Aorta (tissue), 5 donors: ENCODE measurements around the gene IER3. TPM values are rescaled to one million over a fixed set of nuclear protein-coding genes. Genes with fewer than 3 reads are reported as not detected.

Experiments used
- ATAC-seq: fragments of 200-7000 bp; cut with Tn5 transposase; one replicate; pipeline ENCODE4 v1.9.1; 2022; ENCODE audit warnings: moderate library complexity; ENCODE audit not compliant: low FRiP score
- DNase-seq, 2 donors: peaks; one replicate each; pipeline ENCODE4 v3.0.0-alpha.2; 2020
- H3K27ac ChIP-seq, 2 donors: one replicate each; pipeline ENCODE4 v1.5.1; 2013; ENCODE audit warnings: low read length in 2 of 2, mild to moderate bottlenecking in 2 of 2, moderate library complexity in 2 of 2, control low read depth in 1 of 2, inconsistent platforms in 1 of 2, low read depth in 1 of 2
- H3K27me3 ChIP-seq, 2 donors: one replicate each; pipeline ENCODE4 v1.6.1; 2013; ENCODE audit warnings: control low read depth in 1 of 2, low read length in 1 of 2, mild to moderate bottlenecking in 1 of 2, moderate library complexity in 1 of 2; ENCODE audit not compliant: insufficient read depth in 2 of 2, control insufficient read depth in 1 of 2
- H3K36me3 ChIP-seq, 2 donors: one replicate each; pipeline ENCODE4 v1.6.1; 2013; ENCODE audit warnings: control low read depth in 1 of 2, low read length in 1 of 2, mild to moderate bottlenecking in 1 of 2; ENCODE audit not compliant: insufficient read depth in 2 of 2, control insufficient read depth in 1 of 2
- H3K4me1 ChIP-seq, 2 donors: one replicate each; pipeline ENCODE4 v1.6.1; 2013; ENCODE audit warnings: low read length in 2 of 2, control low read depth in 1 of 2, mild to moderate bottlenecking in 1 of 2, moderate library complexity in 1 of 2; ENCODE audit not compliant: insufficient read depth in 2 of 2, control insufficient read depth in 1 of 2
- H3K4me3 ChIP-seq, 2 donors: one replicate each; pipeline ENCODE4 v1.5.1; 2013; ENCODE audit warnings: low read length in 2 of 2, control low read depth in 1 of 2, mild to moderate bottlenecking in 1 of 2
- H3K9me3 ChIP-seq: one replicate; pipeline ENCODE4 v1.6.1; 2013; ENCODE audit warnings: mild to moderate bottlenecking, low read length; ENCODE audit not compliant: control insufficient read depth
- WGBS, 2 donors: extraction: QIAGEN DNeasy Blood & Tissue Kit; methylation state at CpG; one replicate each; pipeline ENCODE4 v1.1.7; 2013; 5-methylcytosine and 5-hydroxymethylcytosine counted together
- intact Hi-C, 2 donors: fragments of 100-400 bp; cut with DNase I; formaldehyde crosslinking; loops; one replicate each; pipeline versions ENCODE4 v1.14.2 to v1.15.0; 2022
- long read RNA-seq, 2 donors: library from polyadenylated mRNA; unstranded; transcript quantifications; one replicate each; pipeline ENCODE4 v2.0.0, GENCODE V29; 2020 to 2021
- polyA plus RNA-seq, 2 donors: library from polyadenylated mRNA; stranded (reverse); fragments of 200-250 nt; gene quantifications; one replicate each; pipeline ENCODE4 v1.2.3, GENCODE V29; 2013
- total RNA-seq, 2 donors: library from RNA; stranded (reverse); fragmentation: NEBNext Ultra II Directional; extraction: Animal tissue kit (Norgen Biotek cat#: 25700); gene quantifications; one replicate each; pipeline ENCODE4 v1.2.1, GENCODE V29; 2021
- donor health status: healthy with polysubstance abuse.
- donor health status: Bipolar disorder and iron deficiency.
- donor health status: DM: no; HTN: no; CAD: no.
- donor health status: DM: no; HTN: no; CAD: no.
- donor health status: DM: yes; HTN: yes; CAD: no.

Gene IER3, protein sequence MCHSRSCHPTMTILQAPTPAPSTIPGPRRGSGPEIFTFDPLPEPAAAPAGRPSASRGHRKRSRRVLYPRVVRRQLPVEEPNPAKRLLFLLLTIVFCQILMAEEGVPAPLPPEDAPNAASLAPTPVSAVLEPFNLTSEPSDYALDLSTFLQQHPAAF
- total RNA-seq (10 to 100 TPM; 62.0 to 72.9 TPM), polyA plus RNA-seq (10 to 100 TPM; 17.8 to 88.8 TPM)
- long read RNA-seq, donor 1, transcript IER3-201 (2 exons, 1,244 nt): major isoform, 26 of 39 reads
- long read RNA-seq, donor 1, transcript IER3-202 (1 exons, 1,350 nt): minor isoform, 13 of 39 reads
- long read RNA-seq, donor 1, partial matches to known transcripts: 0 of 39 reads
- long read RNA-seq, donor 1, other reads (novel, unspliced or antisense): 0 of 39 reads
- long read RNA-seq, donor 2, transcript IER3-202 (1 exons, 1,350 nt): major isoform, 5 of 7 reads
- long read RNA-seq, donor 2, partial matches to known transcripts: 0 of 7 reads
- long read RNA-seq, donor 2, other reads (novel, unspliced or antisense): 0 of 7 reads

- H3K27ac ChIP-seq: peak within 1 kb of the TSS; percentile 15 to 91
- H3K9me3 ChIP-seq: no peaks in the 10 kb centered on the region
- no peaks in the 10 kb centered on the region for H3K4me1 ChIP-seq
- peaks cover 0 to 7% of the 10 kb centered on the region in 2 donors for H3K27me3 ChIP-seq
- H3K4me3 ChIP-seq: peak within 1 kb of the TSS; percentile 37 to 57
- DNase-seq (peak; percentile 94), ATAC-seq (peak; percentile 75)
- 1% methylated on average over 54 of the region's 54 CpGs for WGBS, 2 donors
- H3K36me3 ChIP-seq: peaks cover 0 to 4% of the 10 kb centered on the region in 2 donors
- intact Hi-C loops: loop anchor here (5.0 to 10.0 kb wide), 6 partner anchors 38 to 341 kb away; partner anchors contain the start of genes MRPS18B (in 1 of the 2) and PPP1R10 (in 1 of the 2)
Measured at GRCh38 chr6:30744054-30744805, at the start of gene IER3. Gene IER3 (minus strand): TSS chr6:30744547. CDS start chr6:30744518, 29 bp downstream.

DNA sequence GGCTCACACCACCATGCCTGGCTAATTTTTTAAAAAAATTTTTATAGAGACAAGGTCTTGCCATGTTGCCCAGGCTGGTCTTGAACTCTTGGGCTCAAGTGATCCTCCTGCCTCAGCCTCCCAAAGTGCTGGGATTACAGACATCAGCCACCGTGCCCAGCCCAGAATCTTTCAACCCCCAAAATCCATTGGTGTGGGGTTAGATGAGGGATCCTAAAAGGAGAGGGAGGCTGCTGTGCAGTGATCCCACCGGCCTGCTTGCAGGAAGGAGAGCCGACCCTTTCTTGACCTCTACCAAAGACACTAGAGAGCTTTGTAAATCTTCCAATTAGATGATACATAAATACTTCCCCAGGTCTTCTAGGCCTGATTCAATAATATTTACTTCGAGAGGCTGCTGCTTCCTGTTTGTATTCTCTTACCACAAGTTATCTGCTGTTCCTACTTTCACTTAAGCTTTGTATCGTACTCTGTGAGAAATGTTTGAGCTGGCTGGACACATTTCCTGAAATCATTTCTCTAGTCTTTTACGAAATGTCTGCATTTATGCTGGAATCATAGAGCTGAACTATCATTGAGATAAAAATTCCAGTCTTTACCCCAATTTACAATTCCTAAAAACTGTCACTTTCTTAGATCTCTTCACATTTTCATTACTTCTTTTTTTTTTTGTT lies 49.3 kb upstream of the IER3 start:
- ATAC-seq: no peak
- intact Hi-C loops: no loop called here

DNA sequence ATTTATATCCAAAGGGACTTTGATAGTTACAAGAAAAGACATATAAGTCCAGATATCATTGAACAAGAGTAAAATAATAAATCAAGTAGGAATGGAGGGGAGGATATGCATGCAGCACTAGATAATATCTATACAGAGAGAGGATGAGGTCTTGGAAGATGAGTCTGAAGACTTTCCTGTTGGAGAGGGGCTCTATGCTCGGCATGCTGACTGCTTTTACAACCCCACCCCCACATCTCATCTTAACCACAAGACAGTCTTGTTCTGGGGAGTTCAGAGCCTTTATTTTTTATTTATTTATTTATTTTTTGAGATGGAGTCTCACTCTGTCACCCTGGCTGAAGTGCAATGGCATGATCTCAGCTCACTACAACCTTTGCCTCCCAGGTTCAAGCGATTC lies 48.4 kb upstream of the IER3 start:
- Histone ChIP-seq H3K27ac (no peak overlapping the region), H3K27me3 (no peaks in the 10 kb centered on the region), H3K36me3 (no peaks in the 10 kb centered on the region), H3K4me3 (no peak overlapping the region), H3K9me3 (no peaks in the 10 kb centered on the region), H3K4me1 (no peaks in the 10 kb centered on the region)
- intact Hi-C loops: no loop called here
- DNase-seq: no peak
- ATAC-seq: no peak
- WGBS, 2 donors: 94 to 98% methylated on average over 2 of the region's 2 CpGs

More for the DNA sequence above, 49.3 kb upstream of the IER3 start:
- Histone ChIP-seq H3K4me3 (no peak overlapping the region), H3K9me3 (no peaks in the 10 kb centered on the region), H3K36me3 (no peaks in the 10 kb centered on the region), H3K4me1 (no peaks in the 10 kb centered on the region), H3K27ac (no peak overlapping the region), H3K27me3 (no peaks in the 10 kb centered on the region)
- no peak for DNase-seq
- WGBS, 2 donors: 48 to 59% methylated on average over 6 of the region's 6 CpGs

GRCh38 chr6:30790724-30791383 lies 46.5 kb upstream of the IER3 start:
- ATAC-seq: no peak
- Histone ChIP-seq H3K36me3 (no peaks in the 10 kb centered on the region), H3K27ac (no peak overlapping the region), H3K4me1 (no peaks in the 10 kb centered on the region), H3K27me3 (no peaks in the 10 kb centered on the region), H3K4me3 (no peak overlapping the region), H3K9me3 (no peaks in the 10 kb centered on the region)
- WGBS, 2 donors: 91 to 93% methylated on average over 4 of the region's 4 CpGs
- DNase-seq: peak in 1 of 2 donors; percentile 13
- intact Hi-C loops: no loop called here

GRCh38 chr6:30789606-30790005 lies 45.3 kb upstream of the IER3 start:
- Histone ChIP-seq H3K4me1 (no peaks in the 10 kb centered on the region), H3K36me3 (no peaks in the 10 kb centered on the region), H3K27me3 (no peaks in the 10 kb centered on the region), H3K4me3 (no peak overlapping the region), H3K9me3 (no peaks in the 10 kb centered on the region), H3K27ac (no peak overlapping the region)
- ATAC-seq (no peak), DNase-seq (peak in 1 of 2 donors; percentile 13)
- intact Hi-C loops: loop anchor here in 1 of 2 donors (5.0 kb wide), 1 partner anchor 33 kb away; no protein-coding TSS in a partner anchor
- 40 to 45% methylated on average over 1 of the region's 1 CpG for WGBS, 2 donors

GRCh38 chr6:30787954-30788353 lies 43.6 kb upstream of the IER3 start:
- DNase-seq (peak in 1 of 2 donors; percentile 30), ATAC-seq (no peak)
- H3K4me1 ChIP-seq: no peaks in the 10 kb centered on the region
- no peak overlapping the region for H3K4me3 ChIP-seq
- H3K27ac ChIP-seq: no peak overlapping the region
- intact Hi-C loops: loop anchor here in 1 of 2 donors (5.0 kb wide), 1 partner anchor 34 kb away; no protein-coding TSS in a partner anchor
- H3K27me3 ChIP-seq: no peaks in the 10 kb centered on the region
- 70 to 72% methylated on average over 5 of the region's 5 CpGs for WGBS, 2 donors
- no peaks in the 10 kb centered on the region for H3K36me3 ChIP-seq
- H3K9me3 ChIP-seq: no peaks in the 10 kb centered on the region

- no peaks in the 10 kb centered on the region for H3K4me1 ChIP-seq
Measured at GRCh38 chr6:30782425-30783014, 38.2 kb upstream of the IER3 start.

More at GRCh38 chr6:30782425-30783014, 38.2 kb upstream of the IER3 start:
- Histone ChIP-seq H3K9me3 (no peaks in the 10 kb centered on the region), H3K36me3 (no peaks in the 10 kb centered on the region), H3K27me3 (no peaks in the 10 kb centered on the region), H3K27ac (peak overlapping the region; percentile 71 to 96), H3K4me3 (no peak overlapping the region)
- DNase-seq: no peak
- peak; percentile 46 for ATAC-seq
- intact Hi-C loops: loop anchor here (5.0 kb wide), 1 partner anchor 40 kb away; the partner anchor contains the start of genes FLOT1 (in 2 of the 2) and IER3 (in 2 of the 2)
